AG04449 (cell line): Measurements from ENCODE around the gene CST3.

Experiments
- CTCF ChIA-PET: fragments of 350-600 bp; formaldehyde crosslinking; extraction: SDS; loops from one replicate; lab custom pipeline; 2021; ENCODE audit warnings: antibody characterized with exemption; lab: Yijun Ruan, JAX
- POLR2A ChIA-PET: fragments of 400-600, 350-600 bp; formaldehyde crosslinking; extraction: SDS; loops from one replicate; lab custom pipeline; 2020; ENCODE audit warnings: antibody characterized with exemption, inconsistent platforms; lab: Yijun Ruan, JAX
- DNase-seq: peaks from one replicate; pipeline ENCODE4 v3.0.0-alpha.2; 2010; ENCODE audit warnings: low read depth, low spot score
- H3K4me3 ChIP-seq: 2 replicates; pipeline ENCODE4 v1.5.1; 2011; ENCODE audit warnings: low read depth, mild to moderate bottlenecking, control low read depth, low read length
- CTCF ChIP-seq: IDR thresholded peaks from one replicate; pipeline ENCODE4 v1.5.1; 2011; ENCODE audit warnings: mild to moderate bottlenecking, moderate library complexity, low read length, control low read depth, inconsistent platforms; ENCODE audit not compliant: insufficient read depth; ENCODE audit errors: missing control alignments

CST3 gene

GRCh38 chr20:23585808-23586734 lies 51.7 kb downstream of the CST3 start:
- POLR2A ChIA-PET: no interaction called here
- TF ChIP-seq CTCF: no peak
- H3K4me3 ChIP-seq: no peak overlapping the region
- DNase-seq: no peak
- CTCF ChIA-PET: interaction anchor here (0.8 kb wide), 1 partner anchor 144 kb away, joined by 4 read pairs; no protein-coding TSS in a partner anchor

- DNase-seq: no peak
- TF ChIP-seq CTCF: no peak
- no peak overlapping the region for H3K4me3 ChIP-seq
- ChIA-PET POLR2A (no interaction called here), CTCF (interaction anchor here (0.8 kb wide), 1 partner anchor 143 kb away, joined by 4 read pairs; no protein-coding TSS in a partner anchor)
Observed at GRCh38 chr20:23585449-23585807, 52.3 kb downstream of the CST3 start.

- POLR2A ChIA-PET: no interaction called here
- DNase-seq: no peak
- CTCF ChIA-PET: interaction anchor here (0.6 kb wide), 1 partner anchor 143 kb away, joined by 3 read pairs; no protein-coding TSS in a partner anchor
Observed at GRCh38 chr20:23584434-23585199, 53.1 kb downstream of the CST3 start.

More at GRCh38 chr20:23584434-23585199, 53.1 kb downstream of the CST3 start:
- TF ChIP-seq CTCF: no peak
- no peak overlapping the region for H3K4me3 ChIP-seq
